HK-2 (cell line): ENCODE results near the gene STAT1.
A peak's percentile ranks its signal among the peaks of the same experiment; 100 is the strongest.

Source experiments
- DNase-seq: peaks from one replicate; pipeline ENCODE4 v3.0.0-alpha.2; 2018; ENCODE audit not compliant: unreplicated experiment

The STAT1 gene

DNA sequence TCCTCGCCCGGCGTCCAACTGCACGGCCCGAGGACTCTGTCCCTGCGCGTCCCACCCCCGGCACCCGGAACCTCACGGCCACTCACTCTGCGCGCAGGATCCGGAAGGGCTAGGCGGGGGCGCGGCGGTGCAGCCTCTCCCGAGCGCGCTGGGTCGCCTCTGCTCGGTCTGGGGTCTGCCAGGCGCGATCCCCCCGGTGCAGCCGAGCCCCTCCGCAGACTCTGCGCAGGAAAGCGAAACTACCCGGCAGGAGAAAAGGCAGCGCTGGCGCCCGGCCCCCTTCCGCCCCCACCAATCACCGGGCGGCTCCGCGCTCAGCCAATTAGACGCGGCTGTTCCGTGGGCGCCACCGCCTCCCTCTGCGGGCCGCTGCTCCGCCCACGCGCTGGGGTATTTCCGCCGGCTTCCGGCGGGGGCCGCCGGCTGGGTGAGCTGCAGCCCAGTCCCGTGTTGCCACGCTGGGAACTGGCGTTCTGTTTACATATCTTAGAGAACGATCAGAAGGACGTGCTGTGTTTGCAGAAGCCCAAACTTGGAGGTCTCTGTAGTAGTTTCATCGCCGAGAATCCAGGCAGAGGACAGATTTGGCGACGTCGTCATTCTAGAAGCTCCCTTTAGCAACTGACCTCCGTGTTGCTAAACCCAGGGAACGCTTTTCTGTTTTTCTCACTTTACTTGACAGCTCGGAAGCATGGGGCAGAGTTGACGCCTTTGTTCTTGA is at the start of gene STAT1:
Gene STAT1, minus strand, starts transcription at position 240 of the 721 bp plus-strand sequence. CDS start 4,168 bp downstream, outside the sequence.
- DNase-seq = peak; percentile 96

DNA sequence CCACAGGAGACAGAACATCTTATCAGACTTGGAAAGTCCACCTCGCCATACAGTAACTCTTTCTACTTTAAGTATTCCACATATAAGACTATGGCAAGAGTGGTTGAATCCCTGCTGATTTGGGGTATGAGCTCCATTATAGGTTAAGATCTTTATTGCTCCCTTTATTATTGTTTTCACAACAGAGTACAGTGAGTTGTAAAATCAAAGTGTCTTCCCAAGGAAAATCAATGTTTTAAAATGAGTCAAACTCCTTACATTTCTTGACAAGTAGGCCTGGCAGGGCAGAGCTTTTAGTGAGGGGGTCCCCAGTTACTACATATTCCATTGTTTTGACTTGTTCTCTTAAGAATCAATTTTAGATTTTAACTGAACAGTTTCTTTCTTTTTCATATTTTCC is 49.6 kb upstream of the STAT1 start:
- DNase-seq = no peak

DNA sequence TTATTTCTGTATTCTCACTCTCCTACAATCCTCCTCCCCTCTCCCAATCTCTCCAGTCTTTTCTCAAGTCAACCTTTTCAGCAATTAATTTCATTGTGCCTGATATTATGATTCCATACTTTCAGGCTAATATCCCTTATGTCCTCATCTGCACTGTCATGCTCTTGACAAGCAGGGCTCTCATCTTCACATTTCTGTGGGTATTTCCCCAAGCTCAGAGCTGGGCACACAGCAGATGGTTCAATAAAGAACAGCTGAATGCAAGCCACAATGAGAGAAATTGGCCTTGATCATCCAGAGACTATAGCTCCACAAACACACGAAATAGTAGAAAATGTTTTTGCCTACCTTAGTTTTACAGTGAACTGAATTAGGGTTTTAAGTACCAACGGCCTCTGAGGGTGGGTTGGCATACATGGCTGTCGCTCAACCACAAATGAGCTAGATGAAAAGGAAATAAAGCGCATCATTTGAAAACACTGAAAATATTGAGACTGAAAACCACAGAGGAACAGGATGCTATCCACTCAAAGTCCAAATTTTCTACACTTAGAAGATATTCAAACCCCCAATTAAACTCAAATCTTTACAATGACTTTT is 47.5 kb upstream of the STAT1 start:
- no peak for DNase-seq

DNA sequence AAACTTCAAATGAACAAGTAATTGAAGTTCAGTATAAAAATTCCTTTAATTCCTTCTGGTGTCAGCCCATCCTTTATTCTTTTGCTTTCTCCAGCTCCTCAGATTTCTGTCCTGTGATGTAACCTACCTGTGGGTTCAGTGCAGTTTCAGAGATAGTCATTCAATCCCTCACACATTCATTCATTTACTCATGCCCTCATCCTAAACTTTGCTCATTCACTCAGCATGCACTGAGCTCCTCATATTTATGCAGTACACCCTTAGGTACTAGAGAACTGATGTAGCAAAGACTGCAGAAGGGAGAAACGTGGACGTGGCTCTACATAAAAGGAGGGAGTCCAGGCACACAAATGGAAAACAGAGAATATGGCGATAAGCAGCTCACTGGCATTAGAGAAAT is 45.3 kb upstream of the STAT1 start:
- no peak for DNase-seq

DNA sequence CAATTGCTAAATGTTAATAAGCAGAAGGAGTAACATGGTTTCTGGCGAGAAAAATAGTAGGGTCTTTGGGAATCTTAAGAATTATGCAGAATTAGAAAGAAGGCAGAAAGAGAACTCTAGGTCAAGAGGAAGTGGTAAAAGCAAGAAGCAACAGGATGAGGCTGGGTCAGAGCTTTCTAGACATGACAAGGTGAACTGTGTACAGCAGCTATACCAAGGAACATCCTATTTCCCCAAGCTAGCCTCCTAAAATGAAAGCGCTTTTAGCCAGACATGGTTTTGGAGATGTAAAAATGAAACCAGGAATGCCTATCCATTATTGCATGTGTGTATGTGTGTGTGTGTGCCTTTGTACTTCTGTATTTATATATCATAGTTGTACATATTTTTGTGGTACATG is 42.3 kb upstream of the STAT1 start:
- DNase-seq = no peak

DNA sequence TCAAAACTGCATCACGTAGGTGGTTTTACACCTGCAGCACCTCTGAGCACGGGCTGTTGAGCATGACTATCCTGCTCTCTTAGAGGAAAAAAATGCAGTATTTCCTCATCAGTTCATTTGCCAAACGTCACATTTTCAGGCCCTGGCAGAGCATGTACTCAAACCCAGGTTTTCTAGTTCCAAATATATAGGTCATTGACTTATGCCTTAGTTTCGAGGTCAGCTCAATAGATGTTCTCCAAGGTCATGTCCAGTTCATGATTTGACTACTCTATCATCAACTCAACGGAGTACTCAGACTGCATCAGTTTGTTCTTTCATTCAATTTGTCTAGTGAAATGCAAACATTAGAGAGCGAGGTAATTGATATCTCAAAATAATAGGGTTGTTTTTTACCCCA is 39.3 kb upstream of the STAT1 start:
- DNase-seq = no peak

DNA sequence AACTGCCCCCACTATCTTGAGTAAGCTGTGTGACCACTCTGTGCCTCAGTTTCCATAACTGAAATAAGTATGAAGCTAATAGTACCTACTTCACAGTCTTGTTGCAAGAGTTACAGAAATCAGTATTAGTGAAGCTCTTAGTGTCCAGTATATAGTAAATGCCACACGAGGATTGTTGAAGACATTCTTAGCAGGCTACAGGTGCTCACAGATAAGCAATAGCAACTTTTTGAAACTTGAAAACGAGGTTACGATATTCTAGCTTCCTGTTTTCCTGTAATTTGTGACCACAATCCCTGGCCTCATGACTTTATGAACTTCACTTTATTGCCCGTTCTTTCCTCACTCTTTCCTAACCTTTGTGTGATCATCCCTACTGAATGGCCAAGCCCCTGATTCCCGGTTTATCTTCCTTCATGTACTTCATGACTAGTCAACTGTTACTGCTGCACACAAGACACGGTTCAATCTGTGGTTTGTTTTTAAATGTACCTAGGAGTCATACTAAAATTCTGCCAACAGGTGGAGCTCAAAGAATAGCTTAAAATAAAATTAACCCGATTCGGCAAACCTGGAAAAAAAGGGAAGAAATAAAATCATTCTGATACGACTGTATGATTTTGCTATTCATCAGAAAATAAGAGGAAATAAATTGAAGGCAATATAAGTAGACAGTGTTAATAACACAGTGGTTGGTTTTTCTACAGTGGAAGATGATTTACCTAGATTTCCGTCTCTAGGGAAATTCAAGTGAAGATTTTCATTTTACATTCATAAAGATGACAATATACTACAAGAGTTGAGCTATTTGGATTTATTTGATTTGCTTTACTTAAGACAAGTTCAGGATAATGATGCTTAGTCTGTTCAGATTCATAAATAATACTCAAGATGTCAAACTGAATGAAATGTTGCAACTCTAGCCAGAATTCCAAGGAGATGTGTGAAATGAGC is 38.1 kb upstream of the STAT1 start:
- no peak for DNase-seq

DNA sequence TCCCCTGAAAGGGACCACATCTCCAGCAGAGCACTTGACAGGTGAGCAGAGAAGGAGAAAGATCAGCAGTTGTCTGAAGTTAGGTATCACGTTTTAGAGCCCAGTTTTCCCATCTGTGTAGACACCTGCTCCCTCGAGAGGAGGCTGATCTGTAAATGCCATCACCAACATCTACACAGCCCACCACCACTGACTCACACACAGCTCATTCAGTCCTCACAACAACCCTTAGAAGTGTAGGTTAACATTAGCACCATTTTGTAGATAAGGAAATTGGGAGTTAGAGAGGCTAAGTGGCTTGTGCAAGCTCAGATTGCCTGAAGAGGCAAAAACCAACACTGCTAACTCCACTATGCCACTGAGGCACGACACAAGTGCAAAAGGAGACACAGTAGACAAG is 37.2 kb upstream of the STAT1 start:
- no peak for DNase-seq

GRCh38 chr2:191050640-191050987 is 36.6 kb upstream of the STAT1 start:
- no peak for DNase-seq

GRCh38 chr2:191049728-191050639 is 36.0 kb upstream of the STAT1 start:
- DNase-seq = no peak

GRCh38 chr2:191048073-191048472 is 34.1 kb upstream of the STAT1 start:
- no peak for DNase-seq

- DNase-seq = no peak
Observed at GRCh38 chr2:191045141-191045540, 31.2 kb upstream of the STAT1 start.

- no peak for DNase-seq
Observed at GRCh38 chr2:191043438-191043837, 29.5 kb upstream of the STAT1 start.

GRCh38 chr2:191041418-191042161 is 27.6 kb upstream of the STAT1 start:
- DNase-seq = peak; percentile 78

DNA sequence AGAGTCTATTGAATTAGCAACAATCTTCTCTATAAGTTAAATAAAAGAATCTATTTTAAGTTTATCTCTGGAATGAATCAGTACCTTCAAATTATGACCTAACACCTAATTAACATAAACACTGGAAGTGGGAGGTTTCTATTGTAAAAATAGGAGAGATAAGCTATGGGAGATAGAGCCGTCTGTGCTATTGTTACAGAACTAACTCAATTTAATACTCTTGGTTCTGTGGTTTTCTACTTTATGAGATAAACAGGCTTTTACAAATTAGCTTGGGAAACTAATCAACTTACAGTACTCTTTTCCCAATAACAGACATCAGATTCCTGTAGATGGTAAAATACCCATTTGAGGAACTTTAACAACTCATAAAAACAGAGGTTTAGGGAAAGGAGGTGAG is 25.6 kb upstream of the STAT1 start:
- no peak for DNase-seq

- no peak for DNase-seq
Observed at GRCh38 chr2:191038741-191039140, 24.8 kb upstream of the STAT1 start.

GRCh38 chr2:191038241-191038725 is 24.3 kb upstream of the STAT1 start:
- no peak for DNase-seq

DNA sequence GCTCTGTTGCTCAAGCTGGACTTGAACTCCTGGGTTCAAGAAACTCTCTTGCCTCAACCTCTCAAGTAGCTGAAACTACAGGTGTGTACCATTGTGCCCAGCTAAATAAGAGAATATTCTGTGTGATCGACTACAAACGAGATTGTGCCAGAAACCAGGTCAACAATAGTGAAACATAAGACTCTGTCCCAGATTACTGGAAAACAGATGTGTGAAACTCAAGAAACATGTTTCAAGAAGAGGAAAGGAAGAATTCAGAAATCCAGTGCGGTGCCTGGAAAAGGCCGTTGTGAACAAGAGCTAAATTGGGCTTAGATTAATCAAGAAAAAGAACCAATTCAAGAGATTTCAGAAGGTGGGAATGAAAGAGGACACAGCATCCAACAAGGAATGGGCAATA is 23.4 kb upstream of the STAT1 start:
- DNase-seq = no peak

GRCh38 chr2:191036363-191036762 is 22.4 kb upstream of the STAT1 start:
- no peak for DNase-seq

GRCh38 chr2:191032588-191033429 is 18.8 kb upstream of the STAT1 start:
- no peak for DNase-seq
